Measurements from ENCODE around the gene AGPAT3.

AGPAT3 gene

DNA sequence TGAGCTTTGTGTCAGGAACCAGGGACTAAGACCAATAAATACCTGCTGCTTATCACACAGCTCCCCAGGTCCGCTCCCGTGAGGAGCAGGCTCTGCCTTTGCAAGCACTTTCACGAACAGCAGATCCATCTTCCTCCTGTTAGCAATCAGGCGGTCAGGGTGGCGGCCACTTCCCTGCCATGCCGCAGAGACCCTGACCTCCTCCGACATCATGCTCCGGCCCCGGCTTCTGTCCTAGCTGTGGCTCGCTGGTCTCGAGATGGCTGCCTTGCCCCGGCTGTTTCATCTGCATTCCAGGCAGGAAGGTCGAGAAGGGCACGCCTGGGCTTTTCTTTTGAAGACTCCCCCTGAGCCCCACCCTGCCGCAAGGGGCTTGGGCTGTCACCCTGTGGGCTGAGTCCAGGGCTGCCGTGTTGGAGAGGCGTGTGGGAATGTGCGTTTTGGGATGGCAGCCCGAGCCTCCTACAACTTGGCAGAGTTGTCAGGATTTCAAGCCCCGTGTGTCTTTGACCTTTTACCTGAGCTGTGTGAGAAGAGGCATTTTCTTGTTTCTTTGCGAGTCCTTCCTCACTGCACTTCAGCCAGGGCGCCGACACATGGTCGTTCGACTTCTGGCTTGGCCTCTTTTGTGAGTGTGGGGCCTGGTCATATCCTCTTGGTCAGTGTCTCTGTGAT lies 59.5 kb downstream of the AGPAT3 start:
- no peak for DNase-seq (ENCODE audit: low spot score)

- DNase-seq (ENCODE audit: low spot score): no peak
Observed at GRCh38 chr21:43925096-43925481, 60.1 kb downstream of the AGPAT3 start.

- no peak for DNase-seq (ENCODE audit: low spot score)
Observed at GRCh38 chr21:43925609-43926008, 60.6 kb downstream of the AGPAT3 start.

DNA sequence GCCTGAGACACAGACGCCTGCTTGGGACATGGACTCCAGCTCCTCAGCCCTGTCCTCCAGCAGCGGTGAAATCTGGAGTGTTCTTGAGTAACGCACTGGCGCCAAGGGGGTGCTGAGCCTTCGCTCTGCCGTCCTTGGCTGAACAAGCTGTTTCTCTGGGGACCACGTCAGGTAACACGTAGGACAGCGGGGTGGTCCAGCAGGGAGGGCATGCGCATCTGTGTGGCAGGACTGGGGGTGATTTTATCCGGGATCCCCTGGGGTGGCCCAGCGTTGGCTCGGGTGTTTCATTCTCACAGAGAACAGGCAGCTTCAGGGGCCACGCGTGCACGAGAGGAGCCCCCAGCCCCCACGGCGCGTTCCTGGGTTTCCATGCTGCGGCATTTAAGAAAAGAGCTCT lies 61.2 kb downstream of the AGPAT3 start:
- no peak for DNase-seq (ENCODE audit: low spot score)

- DNase-seq (ENCODE audit: low spot score): no peak
Observed at GRCh38 chr21:43927591-43928221, 62.7 kb downstream of the AGPAT3 start.

GRCh38 chr21:43928222-43929125 lies 63.5 kb downstream of the AGPAT3 start:
- no peak for DNase-seq (ENCODE audit: low spot score)

- DNase-seq (ENCODE audit: low spot score): no peak
Observed at GRCh38 chr21:43929217-43929971, 64.4 kb downstream of the AGPAT3 start.

- no peak for DNase-seq (ENCODE audit: low spot score)
Observed at GRCh38 chr21:43930074-43930847, 65.2 kb downstream of the AGPAT3 start.

GRCh38 chr21:43930848-43931375 lies 65.9 kb downstream of the AGPAT3 start:
- no peak for DNase-seq (ENCODE audit: low spot score)

- DNase-seq (ENCODE audit: low spot score): no peak
Observed at GRCh38 chr21:43931489-43931888, 66.5 kb downstream of the AGPAT3 start.

GRCh38 chr21:43932005-43932404 lies 67.0 kb downstream of the AGPAT3 start:
- DNase-seq (ENCODE audit: low spot score): no peak

- DNase-seq (ENCODE audit: low spot score): no peak
Observed at GRCh38 chr21:43933199-43933598, 68.2 kb downstream of the AGPAT3 start.

DNA sequence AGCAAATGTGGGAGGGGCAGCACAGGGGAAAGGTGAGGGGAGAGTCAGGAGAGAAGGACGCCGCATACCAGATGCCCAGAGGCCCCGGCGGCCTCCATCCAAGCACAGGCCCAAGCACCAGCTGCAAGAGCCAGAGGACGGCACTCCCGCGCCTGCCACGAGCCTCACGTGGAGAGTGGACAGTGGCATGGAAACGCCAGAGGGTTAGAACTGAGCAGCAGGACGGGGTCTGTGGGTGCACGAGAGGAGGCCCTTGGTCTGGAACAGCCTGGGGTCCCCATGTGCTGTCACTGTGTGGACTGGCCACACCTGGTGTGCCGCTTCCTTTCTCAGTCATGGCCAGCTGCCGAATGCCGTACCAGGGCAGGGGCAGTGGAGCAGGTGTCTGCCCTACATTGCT lies 68.7 kb downstream of the AGPAT3 start:
- no peak for DNase-seq (ENCODE audit: low spot score)

GRCh38 chr21:43934116-43934515 lies 69.1 kb downstream of the AGPAT3 start:
- no peak for DNase-seq (ENCODE audit: low spot score)

DNA sequence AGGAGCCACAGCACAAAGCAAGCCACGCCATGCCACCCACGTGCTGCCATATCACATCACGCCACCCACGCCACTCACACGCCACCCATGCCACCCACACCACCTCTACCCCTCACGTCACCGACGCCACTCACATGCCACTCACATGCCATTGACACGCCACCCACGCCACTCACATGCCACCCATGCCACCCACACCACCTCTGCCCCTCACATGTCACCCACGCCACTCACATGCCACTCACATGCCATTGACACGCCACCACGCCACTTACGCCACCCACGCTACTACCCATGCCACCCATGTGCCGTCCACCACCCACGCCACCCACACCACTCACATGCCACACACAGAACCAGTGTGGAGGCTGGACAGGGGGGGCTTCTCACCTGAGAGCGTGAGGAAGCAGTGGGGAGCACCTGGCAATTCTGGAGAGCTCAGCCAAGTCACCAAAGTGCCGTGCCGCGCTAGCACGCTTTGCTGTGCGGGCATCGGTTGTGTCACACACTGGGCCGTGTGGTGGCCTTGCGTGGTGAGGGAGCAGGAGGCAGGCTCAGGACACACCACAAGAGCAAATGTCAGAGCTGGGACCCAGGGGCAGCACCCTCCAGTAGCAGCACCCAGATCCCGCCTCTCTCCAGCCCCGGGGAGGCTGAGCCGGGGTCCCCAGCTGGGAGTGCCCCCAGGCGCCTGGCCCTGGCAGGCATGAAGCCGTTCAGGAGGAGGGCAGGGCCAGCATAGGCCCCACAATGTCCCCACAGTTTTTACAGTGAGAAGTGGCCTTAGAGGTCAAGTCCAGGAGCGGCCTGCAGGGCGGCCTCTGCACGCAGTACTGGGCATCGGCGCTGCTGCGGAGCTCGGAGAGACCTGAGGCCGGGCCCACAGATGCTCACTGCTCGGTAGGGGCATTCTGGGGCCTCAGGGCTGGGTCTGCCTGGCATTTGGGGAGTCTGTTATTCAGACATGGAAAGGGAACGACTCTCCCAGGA lies 70.0 kb downstream of the AGPAT3 start:
- DNase-seq (ENCODE audit: low spot score): no peak

DNA sequence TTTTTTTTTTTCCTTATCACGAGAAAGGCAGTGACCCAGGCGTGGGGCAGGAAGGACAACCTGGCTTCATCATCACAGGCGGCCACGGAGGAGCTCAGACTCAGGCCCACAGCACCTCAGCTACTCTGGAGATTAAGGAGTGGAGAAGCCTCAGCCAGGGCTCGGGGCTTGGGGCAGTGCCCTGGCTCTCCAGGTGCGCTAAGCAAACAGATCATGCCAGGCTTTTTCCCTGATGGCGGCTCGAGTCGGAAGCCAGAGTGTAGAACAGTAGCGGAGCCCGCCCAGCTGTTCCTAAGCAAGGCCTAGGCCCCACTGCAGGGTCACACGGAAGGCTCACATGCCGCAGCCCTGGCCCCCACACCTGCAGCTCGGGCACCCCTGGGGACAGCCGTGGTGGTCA lies 70.7 kb downstream of the AGPAT3 start:
- no peak for DNase-seq (ENCODE audit: low spot score)

GRCh38 chr21:43936247-43936967 lies 71.4 kb downstream of the AGPAT3 start:
- no peak for DNase-seq (ENCODE audit: low spot score)

- no peak for DNase-seq (ENCODE audit: low spot score)
Observed at GRCh38 chr21:43937051-43937832, 72.2 kb downstream of the AGPAT3 start.

Data from COLO829 (cell line).